ENCODE results near the gene TINAG. TPM values are rescaled to one million over a fixed set of nuclear protein-coding genes. Genes with fewer than 3 reads are reported as not detected.

The TINAG gene
- total and polyA plus RNA-seq, 2 of the 13 experiments (the other 11 are each of a cell fraction or from before 2014, with no cell fraction given), result 0.08 to 0.15 TPM

GRCh38 chr6:54286141-54286540, 22.1 kb upstream of the TINAG start (continued):
- TF ChIP-seq, protein P1, sequence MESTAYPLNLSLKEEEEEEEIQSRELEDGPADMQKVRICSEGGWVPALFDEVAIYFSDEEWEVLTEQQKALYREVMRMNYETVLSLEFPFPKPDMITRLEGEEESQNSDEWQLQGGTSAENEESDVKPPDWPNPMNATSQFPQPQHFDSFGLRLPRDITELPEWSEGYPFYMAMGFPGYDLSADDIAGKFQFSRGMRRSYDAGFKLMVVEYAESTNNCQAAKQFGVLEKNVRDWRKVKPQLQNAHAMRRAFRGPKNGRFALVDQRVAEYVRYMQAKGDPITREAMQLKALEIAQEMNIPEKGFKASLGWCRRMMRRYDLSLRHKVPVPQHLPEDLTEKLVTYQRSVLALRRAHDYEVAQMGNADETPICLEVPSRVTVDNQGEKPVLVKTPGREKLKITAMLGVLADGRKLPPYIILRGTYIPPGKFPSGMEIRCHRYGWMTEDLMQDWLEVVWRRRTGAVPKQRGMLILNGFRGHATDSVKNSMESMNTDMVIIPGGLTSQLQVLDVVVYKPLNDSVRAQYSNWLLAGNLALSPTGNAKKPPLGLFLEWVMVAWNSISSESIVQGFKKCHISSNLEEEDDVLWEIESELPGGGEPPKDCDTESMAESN (CRISPR knock-in tag; conservative IDR thresholded peaks at IDR 0.05), result no peak
- TF ChIP-seq CENPX (CRISPR knock-in tag; IDR thresholded peaks at IDR 0.05), result no peak
- no peak for TF ChIP-seq ZNF414 (CRISPR knock-in tag; IDR thresholded peaks at IDR 0.05)
- no peak for TF ChIP-seq HNRNPLL (IDR thresholded peaks at IDR 0.05; ENCODE audit: low read depth, low read length, poor library complexity, severe bottlenecking)
- TF ChIP-seq ZNF550 (CRISPR knock-in tag; IDR thresholded peaks at IDR 0.05; ENCODE audit: borderline replicate concordance), result no peak
- TF ChIP-seq GTF3A (CRISPR knock-in tag; conservative IDR thresholded peaks at IDR 0.05), result no peak
- TF ChIP-seq NPAS2 (CRISPR knock-in tag; IDR thresholded peaks at IDR 0.05; ENCODE audit: borderline replicate concordance), result no peak
- TF ChIP-seq ZNF335 (CRISPR knock-in tag; IDR thresholded peaks at IDR 0.05), result no peak
- TF ChIP-seq KAT7 (CRISPR knock-in tag; IDR thresholded peaks at IDR 0.05; ENCODE audit: borderline replicate concordance), result no peak
- no peak for TF ChIP-seq HDAC6 (IDR thresholded peaks at IDR 0.05; ENCODE audit: low read depth, low read length)
- TF ChIP-seq WIZ (CRISPR knock-in tag; IDR thresholded peaks at IDR 0.05), result no peak
- no peak for TF ChIP-seq ZNF230 (CRISPR knock-in tag; IDR thresholded peaks at IDR 0.05)

DNA sequence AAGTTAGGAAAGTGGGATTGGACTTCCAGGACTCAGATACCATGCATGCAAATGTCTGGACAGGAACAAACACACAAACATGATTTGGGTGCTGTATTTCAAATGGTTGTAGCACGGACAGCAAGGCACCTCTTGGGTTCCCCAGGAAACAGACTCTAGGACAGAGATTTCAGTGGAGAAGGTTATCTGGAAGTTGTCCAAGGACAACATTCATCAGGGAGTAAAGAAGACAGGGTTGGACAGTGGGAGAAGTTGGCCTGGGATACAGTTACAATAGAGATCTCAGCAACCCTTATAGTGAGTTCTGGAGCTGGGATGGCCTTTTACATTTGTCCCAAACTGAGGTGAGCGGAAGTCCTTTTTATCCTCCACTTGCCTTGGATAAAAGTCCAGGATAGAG, 19.8 kb upstream of the TINAG start:
- DNase-seq (ENCODE audit: low spot score) (no peak), FAIRE-seq (no peak), ATAC-seq (no peak)
- in situ Hi-C loops (cut with HindIII; ENCODE audit: extremely low pct_ligation_motif_present, low pct_unique_long_range_greater_than_20kb), result no loop called here
- intact Hi-C loops (cut with micrococcal nuclease; ENCODE audit: unreplicated experiment), result no loop called here
- Histone ChIP-seq H2AFZ (ENCODE audit: low read length) (no peak overlapping the region), H3K79me2 (ENCODE audit: insufficient read depth, low read length) (no peaks in the 10 kb centered on the region), H3K4me1 (ENCODE audit: insufficient read depth, low read length) (peaks cover 4% of the 10 kb centered on the region; the same call in 1 of the 2 replicates), H3K9ac (ENCODE audit: insufficient read depth, low read depth, low read length) (no peak overlapping the region), H3K27ac (ENCODE audit: extremely low read length, insufficient read depth, low read length) (no peak overlapping the region), H4K20me1 (ENCODE audit: insufficient read depth, low read length) (no peaks in the 10 kb centered on the region), H3K27me3 (ENCODE audit: control insufficient read depth in 1 of 2, insufficient read depth in 2 of 2, low read length in 2 of 2) (no peaks in the 10 kb centered on the region), H3K36me3 (replicated peaks in 1 of 2; ENCODE audit: control insufficient read depth in 1 of 2, insufficient read depth in 2 of 2, low read length in 2 of 2) (no peaks in the 10 kb centered on the region), H3K9me3 (ENCODE audit: low read length) (no peaks in the 10 kb centered on the region), H3K4me3 (replicated peaks in 1 of 3; ENCODE audit: insufficient read depth in 1 of 3, low read depth in 2 of 3, low read length in 3 of 3) (no peak overlapping the region), H3K4me2 (ENCODE audit: low read depth, low read length) (no peak overlapping the region)
- 50% methylated on average over 2 of the region's 2 CpGs for whole genome bisulfite sequencing (ENCODE audit: low lambda C conversion rate)
- ChIA-PET POLR2A (no interaction called here), CTCF (ENCODE audit: low intra/inter-chr PET ratio, low total read pairs) (no interaction called here)
- no TSS peak for BruUV-seq (replicated peaks)
- TF ChIP-seq RFX3 (CRISPR knock-in tag; IDR thresholded peaks at IDR 0.05), result no peak
- TF ChIP-seq, protein P2, sequence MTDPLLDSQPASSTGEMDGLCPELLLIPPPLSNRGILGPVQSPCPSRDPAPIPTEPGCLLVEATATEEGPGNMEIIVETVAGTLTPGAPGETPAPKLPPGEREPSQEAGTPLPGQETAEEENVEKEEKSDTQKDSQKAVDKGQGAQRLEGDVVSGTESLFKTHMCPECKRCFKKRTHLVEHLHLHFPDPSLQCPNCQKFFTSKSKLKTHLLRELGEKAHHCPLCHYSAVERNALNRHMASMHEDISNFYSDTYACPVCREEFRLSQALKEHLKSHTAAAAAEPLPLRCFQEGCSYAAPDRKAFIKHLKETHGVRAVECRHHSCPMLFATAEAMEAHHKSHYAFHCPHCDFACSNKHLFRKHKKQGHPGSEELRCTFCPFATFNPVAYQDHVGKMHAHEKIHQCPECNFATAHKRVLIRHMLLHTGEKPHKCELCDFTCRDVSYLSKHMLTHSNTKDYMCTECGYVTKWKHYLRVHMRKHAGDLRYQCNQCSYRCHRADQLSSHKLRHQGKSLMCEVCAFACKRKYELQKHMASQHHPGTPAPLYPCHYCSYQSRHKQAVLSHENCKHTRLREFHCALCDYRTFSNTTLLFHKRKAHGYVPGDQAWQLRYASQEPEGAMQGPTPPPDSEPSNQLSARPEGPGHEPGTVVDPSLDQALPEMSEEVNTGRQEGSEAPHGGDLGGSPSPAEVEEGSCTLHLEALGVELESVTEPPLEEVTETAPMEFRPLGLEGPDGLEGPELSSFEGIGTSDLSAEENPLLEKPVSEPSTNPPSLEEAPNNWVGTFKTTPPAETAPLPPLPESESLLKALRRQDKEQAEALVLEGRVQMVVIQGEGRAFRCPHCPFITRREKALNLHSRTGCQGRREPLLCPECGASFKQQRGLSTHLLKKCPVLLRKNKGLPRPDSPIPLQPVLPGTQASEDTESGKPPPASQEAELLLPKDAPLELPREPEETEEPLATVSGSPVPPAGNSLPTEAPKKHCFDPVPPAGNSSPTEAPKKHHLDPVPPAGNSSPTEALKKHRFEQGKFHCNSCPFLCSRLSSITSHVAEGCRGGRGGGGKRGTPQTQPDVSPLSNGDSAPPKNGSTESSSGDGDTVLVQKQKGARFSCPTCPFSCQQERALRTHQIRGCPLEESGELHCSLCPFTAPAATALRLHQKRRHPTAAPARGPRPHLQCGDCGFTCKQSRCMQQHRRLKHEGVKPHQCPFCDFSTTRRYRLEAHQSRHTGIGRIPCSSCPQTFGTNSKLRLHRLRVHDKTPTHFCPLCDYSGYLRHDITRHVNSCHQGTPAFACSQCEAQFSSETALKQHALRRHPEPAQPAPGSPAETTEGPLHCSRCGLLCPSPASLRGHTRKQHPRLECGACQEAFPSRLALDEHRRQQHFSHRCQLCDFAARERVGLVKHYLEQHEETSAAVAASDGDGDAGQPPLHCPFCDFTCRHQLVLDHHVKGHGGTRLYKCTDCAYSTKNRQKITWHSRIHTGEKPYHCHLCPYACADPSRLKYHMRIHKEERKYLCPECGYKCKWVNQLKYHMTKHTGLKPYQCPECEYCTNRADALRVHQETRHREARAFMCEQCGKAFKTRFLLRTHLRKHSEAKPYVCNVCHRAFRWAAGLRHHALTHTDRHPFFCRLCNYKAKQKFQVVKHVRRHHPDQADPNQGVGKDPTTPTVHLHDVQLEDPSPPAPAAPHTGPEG (CRISPR knock-in tag; IDR thresholded peaks at IDR 0.05), result no peak
- TF ChIP-seq GLMP (CRISPR knock-in tag; IDR thresholded peaks at IDR 0.05; ENCODE audit: borderline replicate concordance), result no peak
